Measurements from ENCODE around the gene RPL9.
"Not testable (repeated sequence)": the region's sequence is repeated elsewhere in the genome, so short reads cannot be mapped to it uniquely, and the experiment has no call there.

Gene RPL9

GRCh38 chr4:39458505-39459300 is at the start of gene RPL9, which contains the start of gene LIAS:
Gene RPL9 (minus strand): TSS chr4:39458922. CDS start chr4:39458439, 483 bp downstream.
Gene LIAS (plus strand): TSS chr4:39459056. CDS start chr4:39459118, 62 bp downstream.
- peak; percentile 83 for DNase-seq (ENCODE audit: low read depth, low spot score)

GRCh38 chr4:39505581-39505980 is 46.9 kb upstream of the RPL9 start:
- no peak for DNase-seq (ENCODE audit: low read depth, low spot score)

DNA sequence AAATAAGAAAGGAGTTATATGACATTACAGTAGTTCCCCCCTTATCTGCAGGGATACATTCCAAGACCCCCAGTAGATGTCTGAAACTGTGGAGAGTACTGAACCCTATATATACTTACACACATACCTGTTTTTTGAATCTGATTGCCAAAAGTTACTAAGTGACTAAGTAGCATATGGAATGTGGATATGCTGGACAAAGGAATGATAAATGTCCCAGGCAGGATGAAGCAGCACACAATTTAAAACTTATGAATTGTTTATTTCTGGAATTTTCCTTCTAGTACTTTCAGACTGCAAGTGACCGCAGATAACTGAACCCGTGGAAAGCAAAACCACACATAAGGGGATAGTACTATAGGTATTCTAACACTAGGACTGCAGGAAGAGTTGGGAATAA is 45.8 kb upstream of the RPL9 start:
- DNase-seq (ENCODE audit: low read depth, low spot score) = no peak

DNA sequence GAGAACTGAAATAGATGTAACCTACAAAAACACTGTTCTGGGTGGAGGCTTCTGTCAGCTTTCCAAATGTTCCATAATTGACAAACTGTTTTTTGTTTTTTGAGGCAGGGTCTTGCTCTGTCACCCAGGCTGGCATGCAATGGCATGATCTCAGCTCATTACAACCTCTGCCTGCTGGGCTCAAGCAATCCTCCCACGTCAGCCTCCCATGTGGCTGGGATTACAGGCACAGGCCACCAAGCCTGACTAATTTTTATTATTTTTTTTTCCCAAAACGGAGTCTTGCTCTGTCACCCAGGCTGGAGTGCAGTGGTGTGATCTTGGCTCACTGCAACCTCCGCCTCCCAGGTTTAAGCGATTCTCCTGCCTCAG is 43.9 kb upstream of the RPL9 start:
- DNase-seq (ENCODE audit: low read depth, low spot score) = not testable (repeated sequence)

DNA sequence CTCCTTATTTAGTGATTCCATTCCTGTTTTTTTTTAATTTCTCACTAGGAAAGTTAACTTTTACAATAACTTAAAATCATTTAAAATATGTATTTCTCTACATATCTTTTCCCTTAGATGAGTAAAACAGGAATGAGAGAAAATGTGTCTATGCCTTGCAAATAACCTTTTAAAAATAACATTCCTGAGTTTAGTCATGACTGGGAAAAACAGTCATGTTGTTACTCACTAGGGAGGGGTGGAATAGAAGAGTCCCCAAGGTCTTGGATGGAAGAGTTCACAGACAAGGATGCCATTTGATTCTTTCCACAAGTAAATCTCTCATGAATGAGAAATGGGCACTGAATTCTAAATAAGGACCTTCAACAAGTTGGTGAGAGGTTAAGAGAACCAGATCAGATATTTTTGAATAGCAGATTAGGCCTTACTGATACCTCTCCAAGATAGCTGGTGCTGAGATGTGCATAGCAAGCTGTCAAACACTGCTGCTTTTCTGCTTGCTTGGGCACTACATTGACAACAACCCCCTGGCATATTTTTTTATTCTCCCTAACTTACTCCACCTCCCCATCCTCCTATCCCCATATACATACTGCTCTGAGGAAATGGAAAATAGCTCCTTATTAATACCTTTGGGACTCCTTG is 43.4 kb upstream of the RPL9 start:
- no peak for DNase-seq (ENCODE audit: low read depth, low spot score)

- no peak for DNase-seq (ENCODE audit: low read depth, low spot score)
Observed at GRCh38 chr4:39498727-39499020, 40.0 kb upstream of the RPL9 start.

GRCh38 chr4:39497909-39498726 is 39.4 kb upstream of the RPL9 start:
- no peak for DNase-seq (ENCODE audit: low read depth, low spot score)

GRCh38 chr4:39495446-39496213 is 36.9 kb upstream of the RPL9 start:
- DNase-seq (ENCODE audit: low read depth, low spot score) = no peak

DNA sequence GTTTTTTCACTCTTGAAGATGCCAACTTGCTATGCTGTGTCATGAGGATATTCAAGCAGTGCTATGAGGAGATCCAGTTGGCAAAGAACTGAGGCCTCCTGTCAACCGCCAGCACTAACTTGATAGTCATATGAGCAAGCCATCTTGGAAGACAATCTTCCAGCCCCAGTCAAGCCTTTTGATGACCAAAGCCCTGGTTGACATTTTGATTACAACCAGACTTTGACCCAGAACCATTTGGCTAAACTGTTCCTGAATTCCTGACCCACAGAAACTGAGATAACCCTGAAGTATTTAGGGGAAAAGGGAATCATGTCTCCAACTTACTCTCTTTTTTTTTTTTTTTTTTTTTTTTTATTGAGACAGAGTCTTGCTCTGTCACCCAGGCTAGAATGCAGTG is 35.6 kb upstream of the RPL9 start:
- no peak for DNase-seq (ENCODE audit: low read depth, low spot score)

DNA sequence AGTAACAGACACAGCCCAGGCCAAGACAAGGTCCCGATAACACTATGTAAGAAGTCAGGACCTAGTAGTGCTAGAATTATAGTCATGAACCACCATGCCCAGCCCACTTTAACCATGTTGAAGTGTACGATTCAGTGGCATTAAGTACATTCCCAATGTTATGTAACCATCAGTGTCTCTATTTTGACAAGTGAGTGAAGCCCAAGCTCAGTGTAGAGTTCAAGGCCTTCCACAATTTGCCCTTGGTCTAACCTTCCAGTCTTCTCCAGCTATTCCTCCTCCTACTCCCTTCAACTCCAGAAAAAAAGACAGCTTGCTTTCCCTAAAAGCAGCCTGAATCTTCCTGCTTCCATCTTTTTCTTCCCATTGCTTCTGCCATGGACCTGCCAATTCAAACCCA is 31.6 kb upstream of the RPL9 start:
- no peak for DNase-seq (ENCODE audit: low read depth, low spot score)

GRCh38 chr4:39486221-39486804 is 27.6 kb upstream of the RPL9 start:
- no peak for DNase-seq (ENCODE audit: low read depth, low spot score)

GRCh38 chr4:39484582-39485272 is 26.0 kb upstream of the RPL9 start:
- DNase-seq (ENCODE audit: low read depth, low spot score) = no peak

DNA sequence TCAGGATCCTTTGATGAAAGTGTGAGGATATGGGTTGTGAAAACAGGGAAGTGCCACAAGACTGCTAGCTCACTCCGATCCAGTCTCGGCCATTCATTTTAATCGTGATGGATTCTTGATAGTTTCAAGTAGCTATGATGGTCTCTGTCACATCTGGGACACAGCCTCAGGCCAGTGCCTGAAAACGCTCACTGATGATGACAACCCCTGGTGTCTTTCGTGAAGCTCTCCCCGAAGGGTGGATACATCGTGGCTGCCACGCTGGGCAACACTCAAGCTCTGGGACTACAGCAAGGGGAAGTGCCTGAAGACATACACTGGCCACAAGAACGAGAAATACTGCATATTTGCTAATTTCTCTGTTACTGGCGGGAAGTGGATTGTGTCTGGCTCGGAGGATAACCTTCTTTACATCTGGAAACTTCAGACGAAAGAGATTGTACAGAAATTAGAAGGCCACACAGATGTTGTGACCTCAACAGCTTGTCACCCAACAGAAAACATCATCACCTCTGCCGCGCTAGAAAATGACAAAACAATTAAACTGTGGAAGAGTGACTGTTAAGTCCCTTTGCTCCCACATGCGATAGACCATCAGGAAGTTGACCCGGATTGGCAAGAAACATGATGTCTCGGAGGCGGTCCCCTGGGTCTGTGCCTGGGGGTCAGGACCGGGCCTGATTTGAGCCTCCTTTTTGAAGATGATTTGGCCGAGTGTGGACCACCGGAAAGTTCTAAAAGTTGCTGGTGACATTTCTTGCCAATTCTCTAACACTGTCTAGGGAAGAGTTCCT is 22.4 kb upstream of the RPL9 start:
- DNase-seq (ENCODE audit: low read depth, low spot score) = no peak

- no peak for DNase-seq (ENCODE audit: low read depth, low spot score)
Observed at GRCh38 chr4:39480251-39480650, 21.5 kb upstream of the RPL9 start.

DNA sequence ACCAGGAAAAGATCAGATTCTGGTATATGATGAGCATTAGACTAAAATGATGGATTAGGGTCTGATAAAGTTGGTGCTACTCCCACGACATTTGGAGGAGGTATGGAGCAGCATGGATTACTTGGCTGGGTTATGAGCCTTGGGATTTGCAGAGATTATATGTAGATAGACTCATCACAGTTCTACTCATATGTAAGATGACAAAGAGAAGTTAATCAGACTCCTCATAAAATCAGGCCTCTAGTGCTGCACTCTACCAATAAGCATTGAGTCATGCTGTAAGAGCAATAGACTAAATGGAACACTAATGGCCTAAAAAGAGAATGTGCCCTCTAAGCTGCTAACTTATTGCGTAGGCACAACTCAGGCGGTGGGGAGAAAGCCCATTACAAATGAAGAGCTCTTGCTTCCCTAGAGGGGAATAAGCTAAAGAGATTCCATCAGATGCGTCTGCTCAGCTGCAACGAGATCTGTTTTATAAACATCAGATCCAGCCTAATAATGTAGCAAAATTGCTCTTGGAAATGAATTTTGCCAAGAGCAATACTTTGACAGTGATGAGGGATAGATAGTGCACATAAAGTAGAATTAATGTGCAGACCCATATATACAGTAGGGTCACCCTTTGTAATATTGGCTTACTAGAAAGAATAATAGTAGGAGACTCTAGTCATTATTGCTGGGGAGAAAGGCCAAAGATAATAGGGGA is 17.6 kb upstream of the RPL9 start:
- no peak for DNase-seq (ENCODE audit: low read depth, low spot score)

DNA sequence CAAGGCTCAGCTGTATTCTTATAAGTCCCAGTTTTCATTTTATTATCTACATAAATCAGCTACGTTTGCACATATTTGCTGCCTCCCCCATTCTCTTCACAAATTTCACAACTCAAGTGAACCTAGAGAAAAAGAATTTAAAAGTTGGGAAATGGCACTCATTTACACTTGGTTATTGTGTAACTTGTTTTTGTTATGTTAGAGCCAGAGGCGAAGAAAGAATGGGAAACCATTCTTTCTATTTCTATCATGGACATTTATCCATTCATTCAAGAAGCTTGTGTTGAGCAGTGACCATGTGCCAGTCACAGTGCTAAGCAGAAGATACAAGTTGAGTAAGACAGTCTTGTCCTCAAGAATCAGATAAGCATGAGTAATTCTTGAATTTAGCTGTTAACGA is 13.7 kb upstream of the RPL9 start:
- no peak for DNase-seq (ENCODE audit: low read depth, low spot score)

GRCh38 chr4:39470402-39470801 is 11.7 kb upstream of the RPL9 start:
- no peak for DNase-seq (ENCODE audit: low read depth, low spot score)

GRCh38 chr4:39469429-39470077 is 10.8 kb upstream of the RPL9 start:
- no peak for DNase-seq (ENCODE audit: low read depth, low spot score)

DNA sequence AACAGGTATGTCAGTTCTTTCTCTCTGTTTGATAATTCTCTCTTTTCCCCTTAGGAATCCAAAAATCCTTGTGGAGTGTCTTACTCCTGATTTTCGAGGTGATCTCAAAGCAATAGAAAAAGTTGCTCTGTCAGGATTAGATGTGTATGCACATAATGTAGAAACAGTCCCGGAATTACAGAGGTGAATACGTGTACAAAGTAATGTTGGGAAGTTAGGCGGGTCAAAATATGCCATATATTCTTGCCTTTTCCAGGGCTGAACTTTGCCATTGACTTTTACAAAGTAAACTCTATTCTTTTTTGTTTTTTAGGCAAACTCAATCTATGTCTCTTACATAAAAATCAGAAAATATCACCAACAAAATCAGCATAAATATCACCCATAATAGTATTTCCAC is 8.7 kb upstream of the RPL9 start:
- no peak for DNase-seq (ENCODE audit: low read depth, low spot score)
